Sigmoid colon (tissue), 4 donors: ENCODE results near the gene ACP2.

Experiments used
- CTCF ChIP-seq, 4 experiments: fragments of 450-650 bp in 3 of 4; fragments of 200-600 bp in 1 of 4; IDR thresholded peaks; one replicate each; pipeline ENCODE4 v1.5.1; 2016 to 2019; ENCODE audit warnings: antibody characterized with exemption in 4 of 4, mild to moderate bottlenecking in 3 of 4, moderate library complexity in 2 of 4
- EP300 ChIP-seq, 4 donors: sonication (generic); formaldehyde crosslinking; IDR thresholded peaks; one replicate each; pipeline ENCODE4 v1.6.1; 2017; ENCODE audit warnings: antibody characterized with exemption in 4 of 4
- POLR2A ChIP-seq, 2 donors: fragments of 450-650 bp; IDR thresholded peaks; one replicate each; pipeline ENCODE4 v1.6.1; 2016; ENCODE audit warnings: antibody characterized with exemption in 2 of 2, mild to moderate bottlenecking in 2 of 2, moderate library complexity in 2 of 2
- POLR2AphosphoS5 ChIP-seq, 4 donors: sonication (generic); formaldehyde crosslinking; IDR thresholded peaks; one replicate each; pipeline ENCODE4 v1.6.1; 2017; ENCODE audit warnings: antibody characterized with exemption in 4 of 4

GRCh38 chr11:47272706-47273105, 24.1 kb upstream of the ACP2 start:
- TF ChIP-seq POLR2AphosphoS5 (IDR thresholded peaks at IDR 0.05) (no peak), EP300 (IDR thresholded peaks at IDR 0.05) (no peak), POLR2A (IDR thresholded peaks at IDR 0.05) (no peak), CTCF (IDR thresholded peaks at IDR 0.05) (no peak)
